ENCODE measurements around the gene DCP1B.

DNA sequence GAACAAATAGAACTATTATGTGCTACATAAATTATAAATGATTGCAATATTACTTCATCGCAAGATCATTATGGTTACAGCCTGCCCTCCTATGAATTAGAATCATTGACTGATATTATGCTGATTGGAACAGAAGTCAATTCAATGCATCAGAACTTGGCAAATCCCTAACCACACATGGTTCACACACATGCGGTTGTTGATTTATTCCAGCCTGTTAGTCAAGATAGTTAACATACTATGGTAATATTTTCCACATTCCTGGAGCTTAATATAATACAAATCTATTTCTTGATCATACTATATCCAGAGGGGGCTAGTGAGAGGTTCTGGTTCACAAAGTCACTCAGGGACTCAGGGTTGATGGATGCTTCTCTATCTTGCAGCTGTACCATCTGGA lies 38.8 kb upstream of the DCP1B start:
- no peak for TF ChIP-seq POLR2AphosphoS5 (IDR thresholded peaks at IDR 0.05; ENCODE audit: low read depth, low read length)
- TF ChIP-seq, protein P1, sequence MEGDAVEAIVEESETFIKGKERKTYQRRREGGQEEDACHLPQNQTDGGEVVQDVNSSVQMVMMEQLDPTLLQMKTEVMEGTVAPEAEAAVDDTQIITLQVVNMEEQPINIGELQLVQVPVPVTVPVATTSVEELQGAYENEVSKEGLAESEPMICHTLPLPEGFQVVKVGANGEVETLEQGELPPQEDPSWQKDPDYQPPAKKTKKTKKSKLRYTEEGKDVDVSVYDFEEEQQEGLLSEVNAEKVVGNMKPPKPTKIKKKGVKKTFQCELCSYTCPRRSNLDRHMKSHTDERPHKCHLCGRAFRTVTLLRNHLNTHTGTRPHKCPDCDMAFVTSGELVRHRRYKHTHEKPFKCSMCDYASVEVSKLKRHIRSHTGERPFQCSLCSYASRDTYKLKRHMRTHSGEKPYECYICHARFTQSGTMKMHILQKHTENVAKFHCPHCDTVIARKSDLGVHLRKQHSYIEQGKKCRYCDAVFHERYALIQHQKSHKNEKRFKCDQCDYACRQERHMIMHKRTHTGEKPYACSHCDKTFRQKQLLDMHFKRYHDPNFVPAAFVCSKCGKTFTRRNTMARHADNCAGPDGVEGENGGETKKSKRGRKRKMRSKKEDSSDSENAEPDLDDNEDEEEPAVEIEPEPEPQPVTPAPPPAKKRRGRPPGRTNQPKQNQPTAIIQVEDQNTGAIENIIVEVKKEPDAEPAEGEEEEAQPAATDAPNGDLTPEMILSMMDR (IDR thresholded peaks at IDR 0.05): no peak
